Common myeloid progenitor, CD34-positive (primary cell): Measurements from ENCODE around the gene PIK3C3.
"Not testable (repeated sequence)": the region's sequence is repeated elsewhere in the genome, so short reads cannot be mapped to it uniquely, and the experiment has no call there.

Experiments
- CTCF ChIA-PET: fragments of 350-600 bp; sonication (Branson Sonifier 250); formaldehyde crosslinking; loops from one replicate; lab custom pipeline; 2021; ENCODE audit warnings: antibody characterized with exemption; lab: Charles Lee
- POLR2A ChIA-PET: fragments of 350-600 bp; sonication (Branson Sonifier 250); formaldehyde crosslinking; loops from one replicate; lab custom pipeline; 2021; ENCODE audit warnings: antibody characterized with exemption; lab: Charles Lee
- DNase-seq, 3 donors: peaks; one replicate each; pipeline versions ENCODE4 v3.0.0 to v3.0.0-alpha.2; 2013
- H3K27ac ChIP-seq, 2 experiments: 1 replicate in 1 of 2; 2 replicates in 1 of 2; pipeline ENCODE4 v1.7.0; 2013; ENCODE audit warnings: inconsistent platforms in 2 of 2, low read length in 2 of 2, mild to moderate bottlenecking in 2 of 2, low read depth in 1 of 2, moderate library complexity in 1 of 2; ENCODE audit not compliant: severe bottlenecking in 2 of 2, insufficient read depth in 1 of 2, poor library complexity in 1 of 2
- H3K27me3 ChIP-seq, 5 experiments: replicated peaks in 2 of 5; 1 replicate in 3 of 5; 2 replicates in 2 of 5; pipeline versions ENCODE4 v1.6.1 to v1.7.0; 2013; ENCODE audit warnings: low read length in 4 of 5, mild to moderate bottlenecking in 2 of 5, moderate library complexity in 2 of 5, inconsistent platforms in 1 of 5; ENCODE audit not compliant: insufficient read depth in 5 of 5, control insufficient read depth in 4 of 5
- H3K36me3 ChIP-seq, 4 experiments: 1 replicate in 2 of 4; 2 replicates in 2 of 4; pipeline versions ENCODE4 v1.6.1 to v1.7.0; 2013; ENCODE audit warnings: low read length in 3 of 4, control low read depth in 1 of 4, mild to moderate bottlenecking in 1 of 4; ENCODE audit not compliant: control insufficient read depth in 4 of 4, insufficient read depth in 4 of 4
- H3K4me1 ChIP-seq, 4 experiments: 1 replicate in 3 of 4; 2 replicates in 1 of 4; pipeline versions ENCODE4 v1.6.1 to v1.7.1; 2013; ENCODE audit warnings: low read length in 3 of 4, mild to moderate bottlenecking in 3 of 4, control low read depth in 1 of 4, inconsistent platforms in 1 of 4, moderate library complexity in 1 of 4; ENCODE audit not compliant: control insufficient read depth in 4 of 4, insufficient read depth in 4 of 4; ENCODE audit errors: control extremely low read depth in 1 of 4
- H3K4me3 ChIP-seq, 7 experiments: 1 replicate in 4 of 7; 2 replicates in 3 of 7; pipeline versions ENCODE4 v1.5.1 to v1.7.0; 2013; ENCODE audit warnings: mild to moderate bottlenecking in 7 of 7, low read length in 6 of 7, moderate library complexity in 6 of 7, inconsistent platforms in 2 of 7, low read depth in 2 of 7, control low read depth in 1 of 7; ENCODE audit not compliant: insufficient read depth in 4 of 7, control insufficient read depth in 1 of 7; ENCODE audit errors: extremely low read depth in 1 of 7
- H3K9me3 ChIP-seq, 5 experiments: 1 replicate in 4 of 5; 2 replicates in 1 of 5; pipeline versions ENCODE4 v1.6.1 to v1.7.1; 2013; ENCODE audit warnings: low read length in 4 of 5, mild to moderate bottlenecking in 2 of 5, inconsistent platforms in 1 of 5, low read depth in 1 of 5, moderate library complexity in 1 of 5; ENCODE audit not compliant: control insufficient read depth in 4 of 5, insufficient read depth in 2 of 5; ENCODE audit errors: control extremely low read depth in 1 of 5
- WGBS: methylation state at CpG from one replicate; pipeline ENCODE4 v1.1.5; 2013; ENCODE audit not compliant: insufficient coverage; 5-methylcytosine and 5-hydroxymethylcytosine counted together

The PIK3C3 gene

GRCh38 chr18:42009457-42009856 lies 54.4 kb downstream of the PIK3C3 start:
- CTCF ChIA-PET, POLR2A ChIA-PET, H3K4me3 ChIP-seq, H3K9me3 ChIP-seq, H3K27ac ChIP-seq, DNase-seq, H3K27me3 ChIP-seq, H3K4me1 ChIP-seq: not testable (repeated sequence)
- peaks cover 11 to 44% (median 26%) of the 10 kb centered on the region in 4 experiments for H3K36me3 ChIP-seq

DNA sequence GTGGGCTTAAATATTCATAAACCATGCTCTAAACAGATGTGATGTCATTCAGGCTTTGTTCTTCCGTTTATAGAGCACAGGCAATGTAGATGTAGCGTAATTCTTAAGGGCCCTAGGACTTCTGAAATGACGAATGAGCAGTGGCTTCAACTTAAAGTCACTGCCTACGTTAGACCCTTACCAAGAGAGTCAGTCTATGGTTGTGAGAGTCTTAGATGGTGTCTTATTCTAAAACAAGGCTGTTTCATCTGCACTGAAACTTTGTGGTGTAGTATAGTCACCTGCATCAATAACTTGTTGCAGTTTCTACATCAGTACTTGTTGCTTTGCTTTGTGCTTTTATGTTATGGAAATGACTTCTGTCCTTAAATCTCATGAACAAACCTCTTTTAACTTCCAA lies 56.0 kb downstream of the PIK3C3 start:
- Histone ChIP-seq H3K9me3 (no peaks in the 10 kb centered on the region), H3K4me1 (no peaks in the 10 kb centered on the region), H3K27ac (no peak overlapping the region), H3K4me3 (no peak overlapping the region), H3K36me3 (peaks cover 3 to 40% (median 22%) of the 10 kb centered on the region in 4 experiments), H3K27me3 (no peaks in the 10 kb centered on the region)
- CTCF ChIA-PET = interaction anchor here (1.0 kb wide), 1 partner anchor 17 kb away, joined by 3 read pairs; no protein-coding TSS in a partner anchor
- no peak for DNase-seq
- WGBS = 98% methylated on average over 4 of the region's 4 CpGs
- POLR2A ChIA-PET = no interaction called here

GRCh38 chr18:42018831-42019230 lies 63.8 kb downstream of the PIK3C3 start:
- CTCF ChIA-PET = interaction anchor here (0.8 to 4.6 kb wide), 2 partner anchors 8 to 12 kb away, joined by 4 to 19 read pairs; no protein-coding TSS in a partner anchor
- Histone ChIP-seq H3K27ac (no peak overlapping the region), H3K4me3 (no peak overlapping the region), H3K4me1 (no peaks in the 10 kb centered on the region), H3K27me3 (no peaks in the 10 kb centered on the region), H3K36me3 (peaks cover 8 to 50% (median 27%) of the 10 kb centered on the region in 4 experiments), H3K9me3 (no peaks in the 10 kb centered on the region)
- WGBS = 89% methylated on average over 4 of the region's 4 CpGs
- POLR2A ChIA-PET = no interaction called here
- DNase-seq = no peak

GRCh38 chr18:42024131-42024530 lies 69.1 kb downstream of the PIK3C3 start:
- ChIA-PET POLR2A (no interaction called here), CTCF (no interaction called here)
- no peak overlapping the region for H3K27ac ChIP-seq

DNA sequence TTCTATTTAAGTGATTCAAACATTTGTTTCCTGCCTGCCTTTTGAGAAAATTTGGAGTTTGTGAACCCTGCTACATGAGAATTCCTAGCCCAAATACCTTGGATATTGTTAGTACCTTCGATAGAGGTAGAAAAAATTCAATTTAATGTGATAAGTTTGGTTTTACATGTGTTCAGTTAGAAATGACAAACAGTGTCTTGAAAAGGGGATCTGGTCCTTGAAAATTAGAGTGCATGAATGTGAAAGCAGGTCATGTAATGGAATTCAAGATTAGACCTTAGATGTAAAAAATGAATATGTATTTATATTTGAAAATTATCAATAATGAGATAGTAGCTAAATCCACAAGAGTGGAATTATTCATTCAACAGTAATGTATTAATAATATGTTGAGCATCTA lies 70.5 kb downstream of the PIK3C3 start:
- H3K36me3 ChIP-seq = peaks cover 6 to 31% (median 17%) of the 10 kb centered on the region in 4 experiments
- H3K27me3 ChIP-seq = no peaks in the 10 kb centered on the region
- no peaks in the 10 kb centered on the region for H3K9me3 ChIP-seq
- DNase-seq = no peak
- WGBS = 100% methylated on average over 1 of the region's 1 CpG
- no peak overlapping the region for H3K4me3 ChIP-seq
- ChIA-PET CTCF (interaction anchor here (3.6 kb wide), 1 partner anchor 8 kb away, joined by 19 read pairs; no protein-coding TSS in a partner anchor), POLR2A (interaction anchor here (0.6 kb wide), 1 partner anchor 16 kb away, joined by 3 read pairs; no protein-coding TSS in a partner anchor)
- H3K27ac ChIP-seq = no peak overlapping the region
- H3K4me1 ChIP-seq = no peaks in the 10 kb centered on the region

More at GRCh38 chr18:42024131-42024530, 69.1 kb downstream of the PIK3C3 start:
- no peak for DNase-seq
- H3K4me3 ChIP-seq = no peak overlapping the region
- no CpG with 5 or more reads among the region's 1 CpG for WGBS
- no peaks in the 10 kb centered on the region for H3K4me1 ChIP-seq
- H3K9me3 ChIP-seq = no peaks in the 10 kb centered on the region
- no peaks in the 10 kb centered on the region for H3K27me3 ChIP-seq
- H3K36me3 ChIP-seq = peaks cover 6 to 31% (median 19%) of the 10 kb centered on the region in 4 experiments

- CTCF ChIA-PET = interaction anchor here (2.3 to 3.6 kb wide), 2 partner anchors 8 to 12 kb away, joined by 16 to 19 read pairs; no protein-coding TSS in a partner anchor
- no peaks in the 10 kb centered on the region for H3K4me1 ChIP-seq
- no peak overlapping the region for H3K27ac ChIP-seq
- H3K4me3 ChIP-seq = no peak overlapping the region
- no peak for DNase-seq
- no CpG with 5 or more reads among the region's 5 CpGs for WGBS
- no peaks in the 10 kb centered on the region for H3K27me3 ChIP-seq
- peaks cover 6 to 26% (median 16%) of the 10 kb centered on the region in 4 experiments for H3K36me3 ChIP-seq
- POLR2A ChIA-PET = interaction anchor here (0.6 kb wide), 1 partner anchor 16 kb away, joined by 3 read pairs; no protein-coding TSS in a partner anchor
- no peaks in the 10 kb centered on the region for H3K9me3 ChIP-seq
These were observed 71.1 kb downstream of the PIK3C3 start for GRCh38 chr18:42025974-42026625.

DNA sequence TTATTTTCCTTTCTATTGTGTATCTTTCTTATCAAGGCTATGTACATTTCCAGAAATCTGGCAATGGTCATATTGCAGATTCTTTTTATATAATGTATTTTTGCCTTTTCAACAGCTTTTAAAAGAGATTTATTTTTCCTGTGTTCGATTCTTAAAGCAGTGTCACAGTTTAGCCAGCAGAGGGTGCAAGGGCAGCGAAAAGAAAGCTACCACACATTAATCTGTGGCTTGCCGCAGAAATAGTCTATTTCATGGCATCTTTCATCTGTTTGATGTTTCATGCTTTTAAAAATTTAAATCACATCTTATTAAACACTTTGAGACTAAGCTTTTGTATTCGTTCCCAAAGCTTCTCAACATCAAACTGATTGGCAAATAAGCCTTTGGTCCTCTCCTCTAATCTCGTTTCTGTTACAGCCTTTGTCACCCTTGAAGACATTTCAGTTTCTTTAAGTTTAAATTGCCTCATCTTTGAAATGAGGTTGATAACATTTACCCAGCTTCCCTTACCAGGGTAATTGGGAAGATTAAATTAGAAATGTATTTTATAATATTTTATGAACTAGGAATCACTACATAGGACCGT lies 73.3 kb downstream of the PIK3C3 start:
- no peak overlapping the region for H3K4me3 ChIP-seq
- CTCF ChIA-PET = interaction anchor here (0.9 to 3.6 kb wide), 13 partner anchors 10 to 57 kb away, joined by 3 to 19 read pairs (median 4); no protein-coding TSS in a partner anchor
- H3K27me3 ChIP-seq = no peaks in the 10 kb centered on the region
- DNase-seq = peak; percentile 28 to 67 (median 64)
- no peaks in the 10 kb centered on the region for H3K9me3 ChIP-seq
- POLR2A ChIA-PET = no interaction called here
- peaks cover 4 to 24% (median 19%) of the 10 kb centered on the region in 4 experiments for H3K36me3 ChIP-seq
- no peak overlapping the region for H3K27ac ChIP-seq
- no peaks in the 10 kb centered on the region for H3K4me1 ChIP-seq
- 100% methylated on average over 2 of the region's 6 CpGs for WGBS
